ENCODE data around the gene LGR6. TPM values are rescaled to one million over a fixed set of nuclear protein-coding genes. Genes with fewer than 3 reads are reported as not detected.
"Not testable (repeated sequence)": the region's sequence is repeated elsewhere in the genome, so short reads cannot be mapped to it uniquely, and the experiment has no call there.

Gene LGR6
- total RNA-seq, 1 donor from 2014 or later, result 0.52 TPM

DNA sequence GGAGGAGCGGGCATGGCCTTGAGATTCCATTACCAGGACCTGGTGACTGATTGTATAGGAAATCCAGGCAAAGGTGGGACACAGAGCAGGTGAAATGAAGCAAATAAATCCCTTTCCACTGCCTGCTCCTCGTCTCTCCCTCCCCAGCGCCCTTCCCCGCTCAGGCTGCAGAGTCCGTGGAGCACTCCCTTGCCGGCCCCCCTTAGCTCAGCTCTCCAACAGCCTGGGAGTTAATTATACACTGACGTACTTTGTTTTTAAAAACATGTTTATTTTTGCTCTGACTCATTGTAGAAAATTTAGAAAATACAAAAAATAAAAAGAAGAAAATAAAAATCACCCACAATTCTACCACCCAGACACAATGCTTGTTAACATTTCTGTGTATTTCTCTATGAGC lies 61.7 kb downstream of the LGR6 start:
- peaks cover 0 to 11% (median 3%) of the 10 kb centered on the region in 3 donors for H3K27me3 ChIP-seq (ENCODE audit: control insufficient read depth in 3 of 3, insufficient read depth in 3 of 3, low read length in 3 of 3)
- no peaks in the 10 kb centered on the region for H3K4me1 ChIP-seq (ENCODE audit: control insufficient read depth in 3 of 3, insufficient read depth in 3 of 3, low read length in 3 of 3)
- H3K9ac ChIP-seq (ENCODE audit: low read depth in 1 of 3, low read length in 3 of 3), result no peak overlapping the region
- H3K36me3 ChIP-seq (ENCODE audit: control insufficient read depth in 3 of 3, insufficient read depth in 3 of 3, low read length in 3 of 3), result no peaks in the 10 kb centered on the region
- H3K27ac ChIP-seq (ENCODE audit: low read depth, low read length), result no peak overlapping the region
- H3K9me3 ChIP-seq (ENCODE audit: control insufficient read depth in 3 of 3, low read length in 3 of 3), result no peaks in the 10 kb centered on the region
- H3K4me3 ChIP-seq (ENCODE audit: low read length in 3 of 3), result no peak overlapping the region

DNA sequence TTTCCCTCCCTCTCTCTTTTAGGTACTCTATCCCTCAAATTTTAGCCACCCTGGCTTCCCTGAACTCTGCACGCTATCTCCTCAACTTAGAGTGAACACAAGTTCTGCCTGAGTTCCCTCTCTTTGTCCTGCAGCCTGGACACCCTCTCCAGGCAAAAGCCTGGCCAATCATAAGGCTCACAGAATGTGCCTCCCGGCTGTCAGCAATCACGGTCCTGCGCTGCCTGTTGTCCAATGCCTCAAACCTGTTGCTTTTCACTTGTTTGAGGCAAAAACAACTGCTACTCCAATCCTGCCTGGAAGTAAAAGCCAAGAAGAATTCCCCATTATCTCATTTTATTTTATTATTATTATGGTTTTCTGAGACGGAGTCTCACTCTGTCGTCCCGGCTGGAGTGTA lies 66.1 kb downstream of the LGR6 start:
- Histone ChIP-seq H3K4me1 (ENCODE audit: control insufficient read depth in 3 of 3, insufficient read depth in 3 of 3, low read length in 3 of 3) (no peaks in the 10 kb centered on the region), H3K4me3 (ENCODE audit: low read length in 3 of 3) (no peak overlapping the region), H3K9ac (ENCODE audit: low read depth in 1 of 3, low read length in 3 of 3) (no peak overlapping the region), H3K27ac (ENCODE audit: low read depth, low read length) (no peak overlapping the region), H3K27me3 (ENCODE audit: control insufficient read depth in 3 of 3, insufficient read depth in 3 of 3, low read length in 3 of 3) (peaks cover 7 to 20% (median 8%) of the 10 kb centered on the region in 3 donors), H3K9me3 (ENCODE audit: control insufficient read depth in 3 of 3, low read length in 3 of 3) (no peaks in the 10 kb centered on the region), H3K36me3 (ENCODE audit: control insufficient read depth in 3 of 3, insufficient read depth in 3 of 3, low read length in 3 of 3) (no peaks in the 10 kb centered on the region)

DNA sequence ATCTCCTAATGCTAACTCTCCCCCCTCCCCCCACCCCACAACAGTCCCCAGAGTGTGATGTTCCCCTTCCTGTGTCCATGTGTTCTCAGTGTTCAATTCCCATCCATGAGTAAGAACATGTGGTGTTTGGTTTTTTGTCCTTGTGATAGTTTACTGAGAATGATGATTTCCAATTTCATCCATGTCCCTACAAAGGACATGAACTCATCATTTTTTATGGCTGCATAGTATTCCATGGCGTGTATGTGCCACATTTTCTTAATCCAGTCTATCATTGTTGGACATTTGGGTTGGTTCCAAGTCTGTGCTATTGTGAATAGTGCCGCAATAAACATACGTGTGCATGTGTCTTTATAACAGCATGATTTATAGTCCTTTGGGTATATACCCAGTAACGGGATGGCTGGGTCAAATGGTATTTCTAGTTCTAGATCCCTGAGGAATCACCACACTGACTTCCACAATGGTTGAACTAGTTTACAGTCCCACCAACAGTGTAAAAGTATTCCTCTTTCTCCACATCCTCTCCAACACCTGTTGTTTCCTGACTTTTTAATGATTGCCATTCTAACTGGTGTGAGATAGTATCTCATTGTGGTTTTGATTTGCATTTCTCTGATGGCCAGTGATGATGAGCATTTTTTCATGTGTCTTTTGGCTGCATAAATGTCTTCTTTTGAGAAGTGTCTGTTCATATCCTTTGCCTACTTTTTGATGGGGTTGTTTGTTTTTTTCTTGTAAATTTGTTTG lies 67.8 kb downstream of the LGR6 start:
- H3K4me3 ChIP-seq (ENCODE audit: low read length in 3 of 3); H3K36me3 ChIP-seq (ENCODE audit: control insufficient read depth in 3 of 3, insufficient read depth in 3 of 3, low read length in 3 of 3); H3K9me3 ChIP-seq (ENCODE audit: control insufficient read depth in 3 of 3, low read length in 3 of 3); H3K9ac ChIP-seq (ENCODE audit: low read depth in 1 of 3, low read length in 3 of 3); H3K4me1 ChIP-seq (ENCODE audit: control insufficient read depth in 3 of 3, insufficient read depth in 3 of 3, low read length in 3 of 3); H3K27ac ChIP-seq (ENCODE audit: low read depth, low read length): not testable (repeated sequence)
- H3K27me3 ChIP-seq (ENCODE audit: control insufficient read depth in 3 of 3, insufficient read depth in 3 of 3, low read length in 3 of 3), result peaks cover 13 to 35% (median 19%) of the 10 kb centered on the region in 3 donors

DNA sequence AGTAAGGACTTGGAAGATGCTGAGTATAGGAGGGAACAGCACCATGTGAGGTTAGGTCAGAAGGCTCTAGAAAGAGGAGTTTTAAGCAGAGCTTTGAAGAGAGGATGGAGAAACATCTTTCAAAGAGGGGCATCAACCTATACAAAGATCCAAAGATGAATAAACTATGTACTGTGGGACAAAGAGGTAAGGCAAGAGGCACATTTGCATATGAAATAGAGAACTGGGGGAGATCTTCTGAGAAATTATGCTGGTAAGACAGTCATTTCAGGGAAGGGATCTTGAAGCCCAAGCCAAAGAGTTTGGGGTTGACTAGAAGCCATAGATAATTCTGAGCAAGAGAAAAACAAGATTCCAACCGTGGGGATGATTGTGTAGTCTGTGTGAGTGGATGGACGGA lies 70.0 kb downstream of the LGR6 start:
- H3K27me3 ChIP-seq (ENCODE audit: control insufficient read depth in 3 of 3, insufficient read depth in 3 of 3, low read length in 3 of 3), result peaks cover 21 to 46% (median 29%) of the 10 kb centered on the region in 3 donors

DNA sequence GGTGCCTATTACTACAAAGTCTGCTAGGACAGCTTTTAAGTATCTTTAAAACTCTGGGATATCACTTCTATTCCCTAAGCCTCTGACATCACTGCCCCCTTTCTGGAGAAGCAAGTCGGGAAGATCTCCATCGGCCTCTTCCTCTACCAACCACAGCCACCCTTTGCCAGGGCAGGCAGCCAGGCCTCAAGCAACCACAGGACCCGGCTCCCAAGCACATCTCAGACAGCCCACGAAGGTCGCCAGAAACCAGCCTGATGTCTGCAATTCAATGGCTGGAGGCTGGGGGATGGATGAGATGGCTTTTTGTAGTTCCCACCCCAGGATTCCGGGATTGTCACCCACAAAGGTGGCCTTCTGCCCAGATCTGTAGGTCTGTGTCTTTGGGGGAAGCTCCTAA lies 70.7 kb downstream of the LGR6 start:
- Histone ChIP-seq H3K36me3 (ENCODE audit: control insufficient read depth in 3 of 3, insufficient read depth in 3 of 3, low read length in 3 of 3) (no peaks in the 10 kb centered on the region), H3K4me3 (ENCODE audit: low read length in 3 of 3) (no peak overlapping the region), H3K9ac (ENCODE audit: low read depth in 1 of 3, low read length in 3 of 3) (no peak overlapping the region), H3K27ac (ENCODE audit: low read depth, low read length) (no peak overlapping the region), H3K4me1 (ENCODE audit: control insufficient read depth in 3 of 3, insufficient read depth in 3 of 3, low read length in 3 of 3) (no peaks in the 10 kb centered on the region), H3K9me3 (ENCODE audit: control insufficient read depth in 3 of 3, low read length in 3 of 3) (no peaks in the 10 kb centered on the region), H3K27me3 (ENCODE audit: control insufficient read depth in 3 of 3, insufficient read depth in 3 of 3, low read length in 3 of 3) (peaks cover 21 to 46% (median 29%) of the 10 kb centered on the region in 3 donors)

More for the DNA sequence above, 70.0 kb downstream of the LGR6 start:
- no peaks in the 10 kb centered on the region for H3K36me3 ChIP-seq (ENCODE audit: control insufficient read depth in 3 of 3, insufficient read depth in 3 of 3, low read length in 3 of 3)
- H3K4me3 ChIP-seq (ENCODE audit: low read length in 3 of 3), result no peak overlapping the region
- H3K9me3 ChIP-seq (ENCODE audit: control insufficient read depth in 3 of 3, low read length in 3 of 3), result no peaks in the 10 kb centered on the region
- no peaks in the 10 kb centered on the region for H3K4me1 ChIP-seq (ENCODE audit: control insufficient read depth in 3 of 3, insufficient read depth in 3 of 3, low read length in 3 of 3)
- H3K9ac ChIP-seq (ENCODE audit: low read depth in 1 of 3, low read length in 3 of 3), result no peak overlapping the region
- H3K27ac ChIP-seq (ENCODE audit: low read depth, low read length), result no peak overlapping the region

DNA sequence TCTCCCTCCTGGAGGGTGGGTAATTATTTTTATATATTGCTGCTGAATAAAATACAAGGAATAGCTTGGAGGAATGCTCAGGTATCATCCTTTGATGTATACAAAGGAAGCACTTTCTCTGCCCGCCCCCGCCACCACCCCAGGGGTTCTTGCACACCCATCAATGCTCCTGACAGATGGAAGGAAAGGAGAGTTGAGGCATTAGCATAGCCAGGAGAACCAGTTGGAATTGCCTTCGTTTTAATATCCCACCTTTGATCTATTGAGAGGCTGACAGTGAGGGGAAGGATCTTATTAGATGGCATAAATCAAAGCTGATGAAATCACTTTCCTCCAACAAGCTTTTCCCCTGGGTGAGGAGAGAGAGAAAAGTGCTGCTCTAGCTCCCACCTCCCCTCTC lies 71.1 kb downstream of the LGR6 start:
- Histone ChIP-seq H3K9ac (ENCODE audit: low read depth in 1 of 3, low read length in 3 of 3) (no peak overlapping the region), H3K4me1 (ENCODE audit: control insufficient read depth in 3 of 3, insufficient read depth in 3 of 3, low read length in 3 of 3) (no peaks in the 10 kb centered on the region), H3K4me3 (ENCODE audit: low read length in 3 of 3) (no peak overlapping the region), H3K27me3 (ENCODE audit: control insufficient read depth in 3 of 3, insufficient read depth in 3 of 3, low read length in 3 of 3) (peaks cover 19 to 43% (median 29%) of the 10 kb centered on the region in 3 donors), H3K36me3 (ENCODE audit: control insufficient read depth in 3 of 3, insufficient read depth in 3 of 3, low read length in 3 of 3) (no peaks in the 10 kb centered on the region), H3K9me3 (ENCODE audit: control insufficient read depth in 3 of 3, low read length in 3 of 3) (no peaks in the 10 kb centered on the region), H3K27ac (ENCODE audit: low read depth, low read length) (no peak overlapping the region)

DNA sequence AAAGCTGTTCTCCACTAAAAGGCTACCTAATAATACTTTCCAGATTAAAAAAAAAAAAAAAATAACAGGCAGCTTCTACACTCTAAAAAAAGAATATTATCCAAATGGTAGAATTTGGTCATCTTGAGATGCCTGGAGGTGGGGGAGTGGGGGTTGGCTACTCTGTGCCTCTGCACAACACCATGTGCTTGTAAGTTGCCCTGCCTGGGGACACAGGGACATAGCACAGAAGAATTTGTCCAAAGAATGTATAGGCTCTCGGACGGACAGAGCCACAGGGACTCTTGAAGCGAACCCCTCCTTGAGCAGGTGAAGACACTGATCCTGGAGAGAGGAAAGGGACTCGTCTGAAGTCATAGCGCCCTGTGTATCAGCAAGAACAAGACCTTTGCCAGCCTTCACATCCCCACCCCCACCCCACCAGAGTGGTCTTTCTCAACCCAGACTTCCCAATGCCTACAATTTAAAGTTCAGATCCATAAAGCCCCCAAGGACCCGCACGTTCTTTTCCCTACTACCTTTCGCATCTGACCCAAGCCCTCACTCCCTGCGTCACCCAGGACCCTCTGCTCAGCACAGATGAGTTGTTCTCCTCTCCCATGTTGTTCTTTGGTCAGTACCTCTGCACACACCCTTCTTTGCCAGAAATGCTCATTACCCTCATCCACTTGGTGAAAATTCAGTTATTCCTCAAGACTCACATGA lies 72.6 kb downstream of the LGR6 start:
- no peaks in the 10 kb centered on the region for H3K9me3 ChIP-seq (ENCODE audit: control insufficient read depth in 3 of 3, low read length in 3 of 3)
- peaks cover 18 to 50% (median 29%) of the 10 kb centered on the region in 3 donors for H3K27me3 ChIP-seq (ENCODE audit: control insufficient read depth in 3 of 3, insufficient read depth in 3 of 3, low read length in 3 of 3)
- H3K4me1 ChIP-seq (ENCODE audit: control insufficient read depth in 3 of 3, insufficient read depth in 3 of 3, low read length in 3 of 3), result no peaks in the 10 kb centered on the region
- no peaks in the 10 kb centered on the region for H3K36me3 ChIP-seq (ENCODE audit: control insufficient read depth in 3 of 3, insufficient read depth in 3 of 3, low read length in 3 of 3)
- H3K4me3 ChIP-seq (ENCODE audit: low read length in 3 of 3), result no peak overlapping the region
- H3K27ac ChIP-seq (ENCODE audit: low read depth, low read length), result no peak overlapping the region
- no peak overlapping the region for H3K9ac ChIP-seq (ENCODE audit: low read depth in 1 of 3, low read length in 3 of 3)

DNA sequence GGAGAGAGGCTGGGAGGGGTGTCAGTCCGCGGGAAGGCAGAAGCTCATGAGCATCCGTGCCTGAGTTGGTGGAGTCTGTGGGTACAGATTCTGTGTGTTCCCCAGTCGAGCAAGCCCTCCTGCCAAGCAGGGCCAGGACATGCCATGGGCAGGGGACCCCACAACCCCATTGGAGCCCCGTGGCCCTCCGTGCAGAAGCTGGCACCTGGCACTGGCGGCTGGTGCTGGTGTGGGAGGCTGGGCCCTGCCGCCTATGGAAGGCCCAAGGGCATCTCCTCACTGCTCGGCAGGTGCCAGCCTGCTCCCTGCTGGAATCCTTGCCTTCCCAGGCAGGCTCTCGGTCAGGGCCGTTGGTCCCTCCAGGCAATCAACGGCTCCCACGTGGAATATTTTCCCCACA lies 74.4 kb downstream of the LGR6 start:
- no peak overlapping the region for H3K9ac ChIP-seq (ENCODE audit: low read depth in 1 of 3, low read length in 3 of 3)
- H3K27me3 ChIP-seq (ENCODE audit: control insufficient read depth in 3 of 3, insufficient read depth in 3 of 3, low read length in 3 of 3), result peaks cover 18 to 49% (median 29%) of the 10 kb centered on the region in 3 donors
- H3K27ac ChIP-seq (ENCODE audit: low read depth, low read length), result no peak overlapping the region
- no peaks in the 10 kb centered on the region for H3K36me3 ChIP-seq (ENCODE audit: control insufficient read depth in 3 of 3, insufficient read depth in 3 of 3, low read length in 3 of 3)
- H3K9me3 ChIP-seq (ENCODE audit: control insufficient read depth in 3 of 3, low read length in 3 of 3), result no peaks in the 10 kb centered on the region
- H3K4me3 ChIP-seq (ENCODE audit: low read length in 3 of 3), result no peak overlapping the region
- H3K4me1 ChIP-seq (ENCODE audit: control insufficient read depth in 3 of 3, insufficient read depth in 3 of 3, low read length in 3 of 3), result no peaks in the 10 kb centered on the region

DNA sequence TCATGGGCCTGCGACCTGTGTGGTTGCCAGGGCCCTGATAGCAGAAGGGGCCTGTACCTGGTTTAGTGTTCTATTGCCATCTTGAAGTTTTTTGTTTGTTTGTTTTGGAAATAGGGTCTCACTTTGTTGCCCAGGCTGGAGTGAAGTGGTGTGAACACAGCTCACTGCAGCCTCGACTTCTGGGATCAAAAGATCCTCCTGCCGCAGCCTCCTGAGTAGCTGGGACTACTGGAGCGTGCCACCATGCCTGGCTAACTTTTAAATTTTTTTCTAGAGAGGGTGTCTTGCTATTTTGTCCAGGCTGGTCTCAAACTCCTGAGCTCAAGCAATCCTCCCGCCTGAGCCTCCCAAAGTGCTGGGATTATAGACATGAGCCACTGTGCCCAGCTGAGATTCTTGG lies 75.2 kb downstream of the LGR6 start:
- H3K36me3 ChIP-seq (ENCODE audit: control insufficient read depth in 3 of 3, insufficient read depth in 3 of 3, low read length in 3 of 3), result no peaks in the 10 kb centered on the region
- H3K4me3 ChIP-seq (ENCODE audit: low read length in 3 of 3), result no peak overlapping the region
- no peaks in the 10 kb centered on the region for H3K9me3 ChIP-seq (ENCODE audit: control insufficient read depth in 3 of 3, low read length in 3 of 3)
- H3K27me3 ChIP-seq (ENCODE audit: control insufficient read depth in 3 of 3, insufficient read depth in 3 of 3, low read length in 3 of 3), result peaks cover 18 to 41% (median 26%) of the 10 kb centered on the region in 3 donors
- H3K27ac ChIP-seq (ENCODE audit: low read depth, low read length), result no peak overlapping the region
- no peak overlapping the region for H3K9ac ChIP-seq (ENCODE audit: low read depth in 1 of 3, low read length in 3 of 3)
- H3K4me1 ChIP-seq (ENCODE audit: control insufficient read depth in 3 of 3, insufficient read depth in 3 of 3, low read length in 3 of 3), result no peaks in the 10 kb centered on the region

DNA sequence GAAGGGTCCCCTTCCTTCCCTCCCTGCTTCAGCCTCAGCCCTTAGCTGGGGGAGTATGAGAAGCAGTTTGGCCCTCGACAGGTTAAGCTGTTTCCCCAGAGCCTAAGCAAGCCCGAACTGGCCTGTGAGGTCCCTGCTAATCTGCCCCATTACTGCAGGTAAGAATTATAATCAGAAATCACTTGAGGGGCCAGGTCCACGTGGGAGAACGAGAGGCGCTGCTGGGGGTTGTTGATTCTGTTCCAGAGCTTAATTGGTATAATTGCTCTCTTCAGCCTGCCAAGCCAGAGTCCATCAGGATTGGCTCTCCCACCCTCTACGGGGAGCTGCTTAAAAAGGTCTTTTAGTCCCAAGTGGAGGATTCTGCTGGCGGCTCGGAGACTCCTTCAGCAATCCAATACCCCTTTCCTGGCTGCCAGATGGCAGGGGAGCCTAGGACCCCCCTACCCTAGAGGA lies 77.3 kb downstream of the LGR6 start:
- H3K36me3 ChIP-seq (ENCODE audit: control insufficient read depth in 3 of 3, insufficient read depth in 3 of 3, low read length in 3 of 3), result no peaks in the 10 kb centered on the region
- no peak overlapping the region for H3K27ac ChIP-seq (ENCODE audit: low read depth, low read length)
- H3K9me3 ChIP-seq (ENCODE audit: control insufficient read depth in 3 of 3, low read length in 3 of 3), result no peaks in the 10 kb centered on the region

More for the DNA sequence above, 77.3 kb downstream of the LGR6 start:
- Histone ChIP-seq H3K27me3 (ENCODE audit: control insufficient read depth in 3 of 3, insufficient read depth in 3 of 3, low read length in 3 of 3) (peaks cover 8 to 21% (median 14%) of the 10 kb centered on the region in 3 donors), H3K4me1 (ENCODE audit: control insufficient read depth in 3 of 3, insufficient read depth in 3 of 3, low read length in 3 of 3) (no peaks in the 10 kb centered on the region), H3K9ac (ENCODE audit: low read depth in 1 of 3, low read length in 3 of 3) (no peak overlapping the region), H3K4me3 (ENCODE audit: low read length in 3 of 3) (no peak overlapping the region)
